Stimulated activated CD8-positive, alpha-beta memory T cell treated with anti-CD3 and anti-CD28 coated beads, Interleukin-12 subunit alpha, Interleukin-12 subunit beta, amount 100 ng/mL, for 24 hours (primary cell): ENCODE measurements around the gene JMJD1C.

Experiments used
- DNase-seq: peaks from one replicate; pipeline ENCODE4 v3.0.0-alpha.2; 2020; ENCODE audit errors: extremely low read depth

The JMJD1C gene

GRCh38 chr10:63478564-63478963, 12.8 kb upstream of the JMJD1C start:
- no peak for DNase-seq

GRCh38 chr10:63477927-63478326, 12.2 kb upstream of the JMJD1C start:
- DNase-seq = no peak

GRCh38 chr10:63474488-63474887, 8.7 kb upstream of the JMJD1C start:
- no peak for DNase-seq

GRCh38 chr10:63470928-63471327, 5.2 kb upstream of the JMJD1C start:
- no peak for DNase-seq

- DNase-seq = no peak
Observed at GRCh38 chr10:63468947-63469346, 3.2 kb upstream of the JMJD1C start.

GRCh38 chr10:63467841-63468240, 2.1 kb upstream of the JMJD1C start:
- DNase-seq = no peak

GRCh38 chr10:63466144-63466935, 563 bp upstream of the JMJD1C start:
- no peak for DNase-seq

- no peak for DNase-seq
Observed at GRCh38 chr10:63464402-63465292, 1.1 kb downstream of the JMJD1C start.

- no peak for DNase-seq
Observed at GRCh38 chr10:63462442-63462841, 3.3 kb downstream of the JMJD1C start.

- DNase-seq = no peak
Observed at GRCh38 chr10:63458177-63458576, 7.6 kb downstream of the JMJD1C start.

- no peak for DNase-seq
Observed at GRCh38 chr10:63457594-63457993, 8.2 kb downstream of the JMJD1C start.

- DNase-seq = no peak
Observed at GRCh38 chr10:63456437-63457210, 9.2 kb downstream of the JMJD1C start.

GRCh38 chr10:63455507-63455906, 10.3 kb downstream of the JMJD1C start:
- DNase-seq = no peak

- DNase-seq = no peak
Observed at GRCh38 chr10:63454631-63455030, 11.1 kb downstream of the JMJD1C start.

GRCh38 chr10:63452524-63452923, 13.3 kb downstream of the JMJD1C start:
- DNase-seq = no peak

- DNase-seq = no peak
Observed at GRCh38 chr10:63446716-63447440, 18.9 kb downstream of the JMJD1C start.

GRCh38 chr10:63441404-63441803, 24.4 kb downstream of the JMJD1C start:
- no peak for DNase-seq

GRCh38 chr10:63439607-63440006, 26.2 kb downstream of the JMJD1C start:
- DNase-seq = no peak

- DNase-seq = no peak
Observed at GRCh38 chr10:63438506-63439498, 27.0 kb downstream of the JMJD1C start.
